GM13977 (cell line): ENCODE data around the gene HPCA.

Experiments used
- DNase-seq: peaks from one replicate; pipeline ENCODE4 v3.0.0; 2012; ENCODE audit warnings: low spot score
- CTCF ChIP-seq: IDR thresholded peaks from 2 replicates; pipeline ENCODE4 v1.5.1; 2012; ENCODE audit warnings: mild to moderate bottlenecking, control low read depth; ENCODE audit not compliant: insufficient read depth; ENCODE audit errors: extremely low read depth, missing control alignments
- in situ Hi-C: fragments of 300-500 bp; cut with MboI; formaldehyde crosslinking; loops from one replicate; pipeline ENCODE4 v1.12.0; 2022; ENCODE audit warnings: low sequenced_read_pairs, low pct_unique_long_range_greater_than_20kb, mixed read lengths, inconsistent platforms; ENCODE audit not compliant: unreplicated experiment

The HPCA gene

GRCh38 chr1:32939655-32940371 lies 53.5 kb downstream of the HPCA start:
- in situ Hi-C loops, result loop anchor here (10.0 kb wide), 1 partner anchor 135 kb away; no protein-coding TSS in a partner anchor
- no peak for TF ChIP-seq CTCF
- no peak for DNase-seq

GRCh38 chr1:32944180-32944579 lies 57.9 kb downstream of the HPCA start:
- in situ Hi-C loops, result no loop called here
- no peak for DNase-seq
- TF ChIP-seq CTCF, result no peak
